Femur (tissue), 1 donor: ENCODE data around the gene FAM181A.
A peak's percentile ranks its signal among the peaks of the same experiment; 100 is the strongest.

Experiments used
- DNase-seq: peaks from one replicate; pipeline ENCODE4 v3.0.0-alpha.2; 2017

Gene FAM181A

DNA sequence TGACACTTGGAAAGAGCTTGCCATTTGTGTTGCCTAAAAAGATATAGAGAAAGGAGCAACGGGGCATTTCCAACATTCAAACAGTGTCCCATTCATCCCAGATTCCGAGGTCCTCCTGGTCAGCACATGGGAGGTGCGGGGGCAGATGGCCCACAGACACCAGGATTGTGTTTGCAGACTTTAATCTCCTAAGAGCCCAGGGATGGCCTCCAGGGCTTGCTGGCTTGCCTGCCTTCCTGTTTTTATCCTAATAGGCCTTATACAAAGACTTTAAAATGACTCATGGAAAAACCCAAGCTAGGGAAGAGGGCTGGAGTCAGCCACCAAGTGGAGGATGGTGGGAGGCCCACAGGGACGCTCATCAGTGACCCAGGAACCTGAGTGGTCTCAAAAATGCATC lies 21.5 kb upstream of the FAM181A start:
- DNase-seq, result no peak

DNA sequence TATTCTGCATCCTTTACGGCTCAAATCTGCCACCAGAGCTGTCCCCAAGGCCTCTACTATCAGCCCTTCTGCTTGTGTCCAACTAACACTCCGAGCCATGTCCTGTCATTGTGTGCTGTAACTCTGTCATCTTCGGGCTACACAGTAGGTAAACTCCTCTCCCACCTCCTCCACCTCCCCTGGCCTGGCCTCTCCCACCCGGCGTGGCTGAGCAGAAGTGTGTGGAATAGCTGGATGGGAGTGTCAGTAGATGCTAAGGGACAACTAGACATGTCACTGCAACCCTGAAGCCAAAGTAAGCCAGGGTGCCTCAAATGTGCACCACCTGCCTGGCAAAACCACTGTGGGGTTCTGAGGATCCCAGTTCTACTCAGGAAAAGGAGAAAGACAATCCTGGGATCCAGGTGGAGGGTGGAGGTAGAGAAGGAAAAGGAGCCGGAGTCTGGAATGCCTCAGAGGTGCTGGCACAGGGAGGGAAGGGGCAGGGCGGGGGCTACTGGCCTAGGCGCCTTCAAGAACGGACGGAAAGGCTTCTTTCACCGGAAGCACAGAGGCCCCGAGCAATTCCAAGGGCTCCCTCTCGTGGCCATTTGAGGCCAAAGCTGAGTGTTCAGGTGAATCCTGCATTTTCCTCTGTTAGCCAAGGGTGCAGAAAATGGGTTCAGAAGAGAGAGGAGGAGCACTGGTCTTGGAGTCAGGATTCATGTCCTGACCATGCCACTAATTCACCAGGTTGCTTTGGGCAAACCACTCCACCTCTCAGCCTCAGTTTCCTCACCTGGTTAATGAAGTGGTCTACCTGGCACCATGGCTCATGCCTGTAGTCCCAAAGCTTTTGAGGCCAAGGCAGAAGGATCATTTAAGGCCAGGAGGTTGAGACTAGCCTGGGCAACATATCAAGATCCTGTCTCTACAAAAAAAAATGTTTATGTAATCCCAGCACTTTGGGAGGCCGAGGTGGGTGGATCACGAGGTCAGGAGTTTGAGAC lies 20.5 kb upstream of the FAM181A start:
- DNase-seq, result peak; percentile 41

DNA sequence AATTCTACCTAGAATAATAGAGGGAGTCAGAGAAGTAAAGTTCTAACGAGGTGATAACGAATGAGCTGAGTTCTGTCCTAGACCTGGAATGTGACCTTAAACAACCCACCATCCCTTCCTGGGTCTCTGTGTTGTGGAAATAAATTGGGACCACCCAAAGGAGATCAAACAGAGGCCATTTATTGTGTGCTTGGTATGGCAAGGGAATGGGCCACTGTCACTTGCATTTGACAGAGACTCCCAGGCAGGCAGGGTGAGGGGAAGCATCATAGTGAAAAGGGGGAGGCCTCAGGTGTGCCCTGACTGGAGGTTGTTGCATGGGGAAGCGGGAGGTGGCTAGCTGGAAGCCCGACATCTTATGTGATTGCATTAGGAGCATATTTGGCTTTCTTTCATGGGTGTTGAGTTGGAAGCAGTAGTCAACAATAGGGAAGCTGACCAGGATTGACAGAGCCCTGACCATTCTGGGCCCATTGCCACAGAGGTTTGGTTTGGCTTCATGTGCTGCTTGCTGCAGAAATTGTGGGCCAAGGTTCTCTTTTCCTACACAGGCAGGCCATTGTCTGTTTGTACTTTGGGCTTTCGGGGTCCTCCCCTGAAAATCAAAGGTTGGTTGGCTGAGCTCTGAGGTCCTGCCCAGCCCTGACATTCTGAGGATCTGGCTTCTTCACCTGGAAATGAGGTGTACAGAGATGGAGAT lies 17.6 kb upstream of the FAM181A start:
- DNase-seq, result peak; percentile 49

DNA sequence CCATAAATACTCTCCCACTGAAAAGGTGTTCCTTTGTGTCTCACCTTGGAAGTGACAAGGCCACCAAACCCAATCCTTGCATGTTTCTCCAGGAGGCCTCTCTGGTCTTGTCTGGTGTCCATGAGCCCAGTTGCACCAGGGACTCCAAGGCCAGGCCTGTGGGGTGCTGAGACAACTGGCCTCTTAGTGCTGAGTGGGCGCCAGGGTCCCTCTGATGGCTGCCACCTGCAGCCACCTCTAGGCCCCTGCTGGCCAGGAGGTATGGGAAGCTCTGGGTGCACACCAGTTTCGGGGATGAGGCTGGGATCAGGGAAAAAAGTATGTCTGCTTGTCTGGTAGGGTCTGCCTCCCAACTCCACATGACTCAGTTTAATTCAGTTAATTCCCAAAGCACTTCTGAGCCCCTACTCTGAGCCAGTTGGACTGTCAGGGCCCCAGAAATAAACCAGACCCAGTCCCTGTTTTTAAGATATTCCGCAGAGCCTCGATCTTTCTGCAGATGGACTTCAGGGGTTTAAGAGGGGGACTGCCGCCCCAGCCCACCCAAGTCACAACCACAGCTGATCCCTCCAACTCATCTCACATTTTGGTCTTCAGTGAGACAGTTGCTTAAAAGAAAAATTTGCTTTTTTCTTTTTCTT lies 15.0 kb upstream of the FAM181A start:
- no peak for DNase-seq

DNA sequence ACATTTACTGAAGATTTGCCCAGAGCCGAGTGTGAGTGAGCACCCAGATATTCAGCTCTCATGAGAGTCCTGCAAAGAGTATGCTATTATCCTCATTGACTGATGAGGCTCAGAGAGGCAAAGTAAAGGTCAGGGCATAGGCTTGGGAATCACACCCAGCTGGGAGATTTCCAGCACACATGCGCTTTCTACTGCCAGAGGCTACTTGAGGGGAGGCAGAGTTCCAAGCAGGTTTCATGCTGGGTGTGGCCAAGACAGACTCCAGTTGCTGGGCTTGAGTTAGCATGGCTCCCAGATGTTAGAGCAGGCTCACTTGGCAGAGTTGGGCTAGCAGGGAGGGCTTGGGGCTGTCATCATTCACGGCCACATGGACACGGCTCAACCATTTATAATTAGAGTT lies 14.4 kb upstream of the FAM181A start:
- no peak for DNase-seq

DNA sequence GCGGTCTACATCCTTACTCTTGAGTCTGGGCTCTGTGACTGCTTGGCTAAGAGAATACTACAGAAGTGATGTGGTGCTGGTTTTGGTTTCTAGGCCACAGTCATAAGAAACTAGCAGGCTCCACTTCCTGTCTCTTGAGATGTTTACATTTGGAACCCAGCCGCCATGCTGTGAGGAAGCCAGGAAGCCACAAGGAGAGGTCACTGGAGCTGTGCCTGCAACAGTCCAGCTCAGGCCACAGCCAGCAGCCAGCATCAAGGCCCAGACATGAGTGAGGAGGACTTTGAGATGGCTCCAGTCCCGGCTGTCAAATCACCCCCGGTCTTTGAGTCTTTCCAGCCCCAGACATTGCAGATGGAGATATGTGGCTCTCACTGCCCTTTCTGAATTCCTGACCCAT lies 12.9 kb upstream of the FAM181A start:
- DNase-seq, result no peak

DNA sequence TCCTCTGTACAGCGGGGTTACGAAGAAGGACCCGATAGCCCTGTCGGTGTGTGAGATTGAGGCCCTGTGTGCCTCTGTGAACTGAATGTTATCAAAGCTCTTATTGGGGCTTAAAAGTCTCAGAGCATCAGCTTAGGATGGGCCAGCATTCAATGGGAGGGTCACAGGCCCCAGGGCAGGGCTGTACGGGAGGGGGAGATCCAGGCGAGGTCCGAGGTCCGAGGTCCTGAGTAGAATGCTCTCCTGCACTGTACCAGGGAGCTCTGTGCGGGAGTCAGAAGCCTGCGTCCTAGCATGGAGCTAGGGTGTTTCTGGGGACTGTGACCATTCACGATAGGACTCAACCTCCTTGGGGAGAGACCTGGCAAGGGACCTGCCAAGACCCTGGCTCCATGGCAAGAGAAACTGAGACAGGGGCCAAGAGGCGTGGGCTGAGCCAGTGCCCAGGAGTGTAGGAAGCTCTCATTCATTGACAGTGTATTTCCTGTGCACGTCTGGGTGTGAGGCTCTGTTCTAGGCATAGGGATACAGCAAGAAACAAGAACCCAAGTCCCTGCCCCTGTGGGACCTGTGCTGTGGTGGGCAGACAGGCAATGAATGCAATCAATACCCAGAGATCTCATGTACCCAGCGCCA lies 12.0 kb upstream of the FAM181A start:
- DNase-seq, result no peak

DNA sequence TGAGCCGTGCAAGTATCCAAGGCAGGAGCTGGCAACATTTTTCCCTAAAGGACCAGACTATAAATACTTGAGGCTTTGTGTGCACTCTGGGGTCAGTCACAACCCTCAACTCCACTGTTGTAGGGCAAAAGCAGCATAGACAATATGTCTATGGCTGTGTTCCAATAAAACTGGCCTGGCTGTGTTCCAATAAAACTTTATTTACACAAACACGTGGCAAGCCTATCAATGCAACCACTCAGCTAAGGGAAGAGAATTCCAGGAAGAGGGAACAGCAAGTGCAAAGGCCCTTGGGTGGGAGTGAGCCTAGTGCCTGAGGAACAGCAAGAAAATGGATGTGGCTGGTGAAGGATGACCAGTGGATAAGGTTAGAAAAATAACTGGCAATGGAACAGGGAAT lies 11.3 kb upstream of the FAM181A start:
- DNase-seq, result no peak

DNA sequence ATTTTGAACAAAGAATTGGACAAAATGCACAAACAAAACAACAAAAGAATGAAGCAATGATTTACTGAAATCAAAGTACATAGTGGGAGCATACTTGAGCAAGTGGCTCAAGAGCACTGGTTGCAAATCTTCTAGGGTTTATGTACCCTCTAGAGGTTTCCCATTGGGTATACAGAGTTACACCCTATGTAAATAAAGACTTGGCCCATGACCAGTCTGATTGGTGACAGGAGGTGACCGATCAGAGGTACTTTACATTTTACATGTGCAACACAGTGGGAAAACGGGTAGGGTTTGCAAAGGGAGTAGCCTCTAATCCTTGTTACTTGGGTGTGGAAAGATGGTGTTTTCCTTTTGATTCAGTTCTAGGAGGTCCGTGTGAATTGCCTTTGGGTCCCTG lies 10.6 kb upstream of the FAM181A start:
- no peak for DNase-seq

DNA sequence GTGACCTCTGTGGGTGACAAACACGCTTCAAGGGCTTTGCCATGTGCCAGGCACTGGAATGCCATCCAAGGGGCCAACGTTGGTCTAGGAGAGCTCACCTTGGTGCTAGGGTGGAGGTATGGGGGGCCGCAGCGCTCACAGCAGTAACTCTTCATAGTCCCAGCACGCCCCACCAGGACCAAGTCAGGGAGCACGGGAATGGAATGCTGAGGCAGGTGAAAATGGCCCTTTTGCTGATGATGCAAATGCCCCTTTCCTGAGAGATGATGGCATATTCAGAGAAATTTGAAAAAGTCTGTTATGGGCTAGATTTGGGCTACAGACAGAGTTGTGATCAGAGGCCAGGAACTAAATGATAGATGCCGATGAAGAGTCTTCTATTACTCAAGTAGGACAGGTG lies 10.0 kb upstream of the FAM181A start:
- DNase-seq, result no peak

DNA sequence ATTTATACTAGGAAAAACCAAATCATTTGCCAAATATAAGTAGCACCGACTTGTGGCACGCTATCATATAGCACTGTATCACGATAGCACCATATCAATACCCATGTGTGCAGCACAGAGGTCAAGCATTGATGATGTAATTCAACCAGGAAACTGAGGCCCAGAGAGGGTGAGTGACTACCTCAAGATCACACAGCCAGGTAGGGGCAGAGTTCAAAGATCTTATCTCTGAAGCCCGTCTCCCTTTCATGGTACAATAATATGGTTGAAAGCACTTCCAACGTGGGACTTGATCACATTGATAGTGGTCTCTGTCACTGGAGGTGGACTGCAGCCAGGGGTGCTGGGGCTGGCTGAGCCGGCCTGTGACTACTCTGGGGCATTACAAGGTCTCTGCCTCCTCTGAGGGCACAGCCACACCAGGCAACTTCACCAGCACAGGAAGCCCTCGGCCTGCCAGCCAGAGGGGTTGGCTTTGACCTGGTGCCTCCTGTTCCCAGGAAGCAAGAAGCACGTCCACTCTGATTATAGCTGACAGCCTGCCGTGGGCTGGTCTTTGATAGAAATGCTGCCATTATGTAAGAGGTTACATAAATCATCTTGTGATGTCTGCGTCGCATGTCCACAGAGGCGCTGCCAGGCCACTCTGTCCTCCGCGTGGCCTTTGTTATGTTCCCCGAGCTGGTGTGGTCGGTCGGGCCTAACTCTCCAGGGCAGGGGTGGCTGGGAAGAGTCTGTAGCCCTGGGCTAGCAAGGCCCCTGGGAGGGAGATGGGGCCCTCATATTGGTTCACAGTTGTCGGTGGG lies 5.9 kb upstream of the FAM181A start:
- no peak for DNase-seq

DNA sequence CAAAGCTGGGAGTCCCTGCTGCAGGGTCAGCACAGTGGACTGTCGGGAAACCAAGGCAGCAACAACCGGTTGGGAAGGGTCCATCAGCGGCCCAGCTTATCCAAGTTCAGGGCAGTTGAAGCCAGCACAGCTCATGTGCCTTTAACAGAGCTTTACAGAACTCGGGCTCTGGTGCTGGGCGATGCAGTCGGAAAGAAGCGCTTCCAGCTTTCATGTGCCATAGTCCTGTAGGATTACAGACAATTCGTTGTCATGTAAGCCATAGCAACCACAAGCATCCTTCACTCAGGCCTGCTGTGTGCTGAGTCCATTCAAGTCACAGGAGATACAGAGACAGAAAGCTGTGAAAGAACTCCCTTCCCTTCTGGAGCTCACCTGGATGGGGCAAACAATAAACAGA lies 3.5 kb upstream of the FAM181A start:
- no peak for DNase-seq

DNA sequence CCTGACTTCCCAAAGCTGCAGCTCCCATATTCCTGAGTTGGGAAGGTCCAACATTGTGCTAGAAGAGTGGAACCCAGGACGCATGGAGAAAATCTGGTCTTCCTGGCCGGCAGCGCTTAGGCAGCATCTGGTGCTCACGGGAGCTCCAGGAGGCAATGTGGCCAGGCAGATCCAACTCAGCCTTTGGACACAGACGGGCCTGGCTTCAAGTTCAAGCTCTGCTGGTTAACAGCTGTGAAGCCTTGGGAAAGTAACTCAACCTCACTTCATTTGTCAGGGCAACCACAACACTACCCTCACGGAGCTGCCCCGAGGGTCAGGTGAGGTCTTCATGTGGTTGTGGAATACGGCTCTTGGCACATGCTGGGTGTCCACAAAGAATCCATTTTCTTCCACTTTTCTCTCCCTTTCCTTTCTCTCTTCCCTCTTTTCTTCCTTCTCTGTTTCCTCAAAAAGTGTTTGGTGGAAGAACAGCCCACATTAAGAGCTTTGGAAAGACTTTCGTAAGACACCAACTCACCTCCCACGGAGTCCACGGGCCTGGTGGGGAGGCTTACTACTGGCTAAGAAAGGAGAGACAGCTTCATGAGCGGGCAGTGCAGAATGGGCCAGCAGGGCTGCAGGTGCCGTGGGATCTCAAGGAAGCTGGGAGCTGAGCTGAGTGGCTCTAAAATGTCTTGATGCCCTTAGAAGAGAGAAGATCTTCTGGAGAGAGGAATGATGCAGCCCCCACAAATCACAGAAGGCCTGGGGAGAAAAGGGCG lies 2.4 kb upstream of the FAM181A start:
- no peak for DNase-seq

DNA sequence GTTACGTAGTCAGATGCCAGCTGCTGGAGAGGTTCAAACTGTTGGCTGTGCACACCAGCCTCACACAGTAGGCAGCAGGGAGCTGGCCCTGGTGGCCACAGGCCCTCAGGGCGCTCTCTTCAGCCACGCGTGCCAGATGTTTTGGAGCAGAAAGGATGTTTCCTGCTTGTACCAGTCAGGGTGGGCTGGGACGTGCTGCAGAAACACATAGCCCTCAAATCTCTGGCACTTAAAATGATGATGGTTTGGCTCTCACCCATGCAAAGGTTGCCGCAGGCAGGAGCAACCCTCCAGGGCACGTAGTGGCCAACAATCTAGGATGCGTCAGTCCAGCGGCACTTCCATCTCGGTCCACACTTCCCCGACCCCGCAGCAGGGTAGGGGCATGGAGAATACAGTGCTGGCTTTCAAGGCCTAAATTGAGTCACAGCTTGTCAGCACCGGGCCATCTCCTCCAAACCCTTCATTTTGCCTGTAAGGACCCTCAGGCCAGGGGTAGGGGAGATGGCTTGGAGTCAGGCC lies 1.7 kb upstream of the FAM181A start:
- no peak for DNase-seq

DNA sequence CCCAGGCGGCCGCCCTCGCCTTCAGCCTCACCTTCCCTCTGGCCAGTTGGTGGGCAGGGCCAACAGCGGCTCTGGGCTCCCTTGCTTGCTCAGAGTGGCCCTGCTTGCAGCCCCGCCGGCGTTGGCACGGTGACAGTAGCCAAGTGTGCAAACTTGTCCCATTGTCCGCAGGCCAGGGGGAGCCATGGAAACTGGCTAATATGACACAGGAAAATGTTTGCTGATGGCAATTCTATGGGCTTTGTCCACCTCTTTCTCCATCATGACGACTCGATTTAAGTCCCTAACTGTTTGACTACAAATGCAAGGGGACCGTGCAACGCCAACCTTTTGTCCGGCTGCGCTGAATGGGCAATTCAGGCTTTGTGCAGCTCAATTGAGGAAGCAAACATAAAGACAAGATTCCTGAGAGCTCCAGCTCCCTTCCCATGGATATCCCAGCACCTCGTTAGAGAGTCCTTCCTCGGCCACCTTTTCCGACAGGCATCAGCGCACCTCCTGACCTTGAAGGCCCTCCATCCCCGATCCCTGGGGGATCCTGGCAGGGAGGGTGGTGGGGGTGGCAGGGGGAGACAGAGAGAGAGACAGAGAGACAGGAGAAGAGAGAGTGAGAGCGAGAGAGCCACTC lies 785 bp upstream of the FAM181A start:
- DNase-seq, result no peak

DNA sequence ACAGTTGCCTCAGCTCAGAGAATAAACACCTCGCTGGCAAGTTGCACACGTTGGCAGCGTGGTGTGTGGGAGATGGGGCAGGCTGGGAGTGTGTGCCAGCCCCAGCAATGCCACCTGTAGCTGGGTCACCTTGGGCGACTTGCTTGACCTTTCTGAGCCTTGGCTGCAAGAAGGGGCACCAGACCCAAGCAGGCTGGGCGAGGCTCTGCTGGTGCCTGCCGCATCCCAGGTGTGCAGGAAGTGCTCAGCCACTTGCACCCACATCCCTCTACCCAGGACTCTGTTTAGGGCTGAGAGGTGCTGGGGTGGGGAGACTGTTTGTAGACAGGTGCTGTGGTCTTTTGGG lies 629 bp downstream of the FAM181A start:
- DNase-seq, result no peak

DNA sequence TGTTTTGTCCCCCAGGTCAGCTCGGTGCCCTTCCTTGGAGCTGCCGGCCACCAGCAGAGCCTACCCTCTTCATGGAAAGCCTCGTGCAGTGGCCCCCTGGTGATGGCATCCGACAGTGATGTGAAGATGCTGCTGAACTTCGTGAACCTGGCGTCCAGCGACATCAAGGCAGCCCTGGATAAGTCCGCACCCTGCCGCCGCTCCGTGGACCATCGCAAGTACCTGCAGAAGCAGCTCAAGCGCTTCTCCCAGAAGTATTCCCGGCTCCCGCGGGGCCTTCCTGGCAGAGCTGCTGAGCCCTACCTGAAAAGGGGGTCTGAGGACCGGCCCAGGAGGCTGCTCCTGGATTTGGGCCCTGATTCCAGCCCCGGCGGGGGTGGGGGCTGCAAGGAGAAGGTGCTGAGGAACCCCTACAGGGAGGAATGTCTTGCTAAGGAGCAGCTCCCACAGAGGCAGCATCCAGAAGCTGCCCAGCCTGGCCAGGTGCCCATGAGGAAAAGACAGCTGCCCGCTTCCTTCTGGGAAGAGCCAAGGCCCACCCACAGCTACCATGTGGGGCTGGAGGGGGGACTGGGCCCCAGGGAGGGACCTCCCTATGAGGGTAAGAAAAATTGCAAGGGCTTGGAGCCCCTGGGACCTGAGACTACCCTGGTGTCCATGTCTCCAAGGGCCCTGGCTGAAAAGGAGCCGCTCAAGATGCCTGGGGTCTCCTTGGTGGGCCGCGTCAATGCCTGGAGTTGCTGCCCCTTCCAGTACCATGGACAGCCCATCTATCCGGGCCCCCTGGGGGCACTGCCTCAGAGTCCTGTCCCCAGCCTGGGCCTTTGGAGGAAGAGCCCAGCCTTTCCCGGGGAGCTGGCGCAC lies 1.3 kb downstream of the FAM181A start:
- DNase-seq, result no peak

DNA sequence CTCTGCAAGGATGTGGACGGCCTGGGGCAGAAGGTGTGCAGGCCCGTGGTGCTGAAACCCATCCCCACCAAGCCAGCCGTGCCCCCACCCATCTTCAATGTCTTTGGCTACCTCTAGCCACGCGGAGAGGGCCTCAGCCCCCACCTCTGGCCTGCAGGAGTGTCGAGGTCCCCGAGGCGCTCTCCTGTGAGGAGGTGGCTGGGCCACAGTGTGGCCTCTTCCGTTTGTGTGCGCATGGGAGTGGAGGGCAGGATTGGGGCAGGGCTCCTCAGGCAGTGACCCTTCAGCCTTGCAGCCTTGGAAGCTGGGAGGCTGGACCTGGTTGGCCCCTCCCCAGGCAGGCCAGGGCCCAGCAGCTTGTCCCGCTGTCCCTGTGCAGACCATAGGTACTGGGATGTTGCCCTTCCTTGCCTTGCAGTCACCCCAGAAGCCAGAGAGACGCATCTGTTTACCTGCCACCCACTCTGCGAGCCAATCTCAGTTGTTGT lies 1.9 kb downstream of the FAM181A start:
- no peak for DNase-seq

DNA sequence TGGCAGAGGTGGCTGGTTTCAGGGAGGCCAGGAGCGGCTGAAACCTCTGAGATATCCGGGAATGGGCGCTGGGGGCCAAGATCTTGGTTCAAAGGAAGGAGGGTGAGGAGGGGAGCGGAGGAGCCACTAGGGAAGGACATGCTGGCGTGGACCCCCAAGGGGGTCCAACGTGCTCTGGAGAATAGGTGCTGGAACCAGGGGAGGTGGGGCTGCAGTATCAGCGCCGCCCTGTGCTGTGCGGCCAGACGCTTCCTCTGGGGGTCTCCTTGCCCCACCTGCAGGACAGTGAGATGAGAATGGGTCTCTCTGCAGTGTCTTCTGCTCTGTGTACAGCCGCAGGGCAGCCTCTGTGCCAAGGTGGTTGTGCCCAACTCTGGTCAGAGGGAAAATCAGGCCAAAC lies 2.5 kb downstream of the FAM181A start:
- no peak for DNase-seq
